ENCODE results near the gene CHN2. TPM values are rescaled to one million over a fixed set of nuclear protein-coding genes. Genes with fewer than 3 reads are reported as not detected.
A peak's percentile ranks its signal among the peaks of the same experiment; 100 is the strongest.
"Not testable (repeated sequence)": the region's sequence is repeated elsewhere in the genome, so short reads cannot be mapped to it uniquely, and the experiment has no call there.

CHN2 gene
- total RNA-seq, 1 donor from 2014 or later = 56.5 TPM

- ATAC-seq (no peak), DNase-seq (ENCODE audit: low spot score) (no peak)
Measured at GRCh38 chr7:29511851-29512250, 317.3 kb downstream of the CHN2 start.

- no peak for DNase-seq (ENCODE audit: low spot score)
Measured at GRCh38 chr7:29516491-29516890, 321.9 kb downstream of the CHN2 start.

DNA sequence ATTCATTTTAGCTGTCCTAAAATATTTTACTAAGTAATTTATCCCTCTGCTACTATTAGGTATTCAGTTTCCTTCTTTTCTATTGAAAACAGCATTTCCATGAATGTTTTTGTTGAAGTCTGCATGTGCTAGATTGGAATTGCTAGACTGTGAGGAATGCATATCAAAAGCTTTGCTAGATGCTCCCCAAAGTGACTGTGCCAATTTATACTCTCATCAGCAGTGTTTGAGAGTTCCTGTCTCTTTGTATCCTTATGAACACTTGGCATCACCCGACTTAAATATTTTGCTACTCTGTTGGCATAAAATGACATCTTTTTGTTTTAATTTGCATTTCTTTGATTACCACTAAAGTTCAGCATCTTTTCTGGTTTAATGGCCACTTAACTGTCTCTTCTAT lies 324.0 kb downstream of the CHN2 start:
- ATAC-seq (no peak), DNase-seq (ENCODE audit: low spot score) (no peak)

More at GRCh38 chr7:29516491-29516890, 321.9 kb downstream of the CHN2 start:
- ATAC-seq = peak; percentile 22

DNA sequence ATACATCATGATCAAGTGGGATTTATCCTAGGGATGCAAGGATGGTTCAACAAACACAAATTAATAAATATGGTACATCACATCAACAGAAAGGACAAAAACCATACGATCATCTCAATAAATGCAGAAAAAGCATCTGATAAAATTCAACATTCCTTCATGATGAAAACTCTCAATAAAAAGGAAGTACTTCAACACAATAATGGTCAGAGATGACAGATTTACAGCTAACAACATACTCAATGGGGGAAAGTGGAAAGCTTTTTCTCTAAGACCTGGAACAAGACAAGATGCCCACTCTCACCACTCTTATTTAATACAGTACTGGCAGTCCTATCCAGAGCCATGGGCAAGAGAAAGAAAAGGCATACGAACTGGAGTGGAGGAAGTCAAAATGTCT lies 329.2 kb downstream of the CHN2 start:
- ATAC-seq (no peak), DNase-seq (ENCODE audit: low spot score) (no peak)

GRCh38 chr7:29527505-29528108 lies 333.0 kb downstream of the CHN2 start:
- ATAC-seq (no peak), DNase-seq (ENCODE audit: low spot score) (no peak)

DNA sequence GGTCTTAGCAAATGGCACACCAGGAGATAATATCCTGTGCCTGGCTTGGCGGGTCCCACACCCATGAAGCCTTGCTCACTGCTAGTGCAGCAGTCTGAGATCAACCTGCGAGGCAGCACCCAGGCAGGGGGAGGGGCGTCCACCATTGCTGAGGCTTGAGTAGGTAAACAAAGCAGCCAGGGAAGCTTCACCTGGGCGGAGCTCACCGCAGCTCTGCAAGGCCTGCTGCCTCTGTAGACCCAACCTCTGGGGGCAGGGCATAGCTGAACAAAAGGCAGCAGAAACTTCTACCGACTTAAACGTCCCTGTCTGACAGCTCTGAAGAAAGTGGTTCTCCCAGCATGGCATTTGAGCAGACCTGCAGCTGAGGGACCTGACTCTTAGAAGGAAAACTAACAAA lies 334.0 kb downstream of the CHN2 start:
- not testable (repeated sequence) for DNase-seq (ENCODE audit: low spot score); ATAC-seq

Other genes with a start within 250 kb of the CHN2 start
- gene TRIL, start 236.4 kb upstream of the CHN2 start, total RNA-seq = 0.18 TPM
- 5.0 TPM for gene CPVL, start 48.2 kb upstream of the CHN2 start, total RNA-seq